T-helper 1 cell treated with Interleukin-12 subunit alpha and Interleukin-12 subunit beta and Interleukin-4 antibody, amounts not matched to agents 30 μg/mL and 1 μg/mL, for 36 hours (primary cell): ENCODE measurements around the gene COL16A1.
"Not testable (repeated sequence)": the region's sequence is repeated elsewhere in the genome, so short reads cannot be mapped to it uniquely, and the experiment has no call there.

Source experiments
- H3K27ac Mint-ChIP-seq: one replicate; pipeline ENCODE4 v1.8.0; 2021; ENCODE audit warnings: mild to moderate bottlenecking, mixed read lengths
- H3K27me3 Mint-ChIP-seq: one replicate; pipeline ENCODE4 v1.8.0; 2021; ENCODE audit warnings: low read depth, mixed read lengths
- H3K36me3 Mint-ChIP-seq: one replicate; pipeline ENCODE4 v1.8.0; 2021; ENCODE audit warnings: low read depth, mixed read lengths
- H3K4me1 Mint-ChIP-seq: one replicate; pipeline ENCODE4 v1.8.0; 2021; ENCODE audit warnings: low read depth, mixed read lengths
- H3K4me3 Mint-ChIP-seq: one replicate; pipeline ENCODE4 v1.8.0; 2021; ENCODE audit warnings: mild to moderate bottlenecking, moderate library complexity, mixed read lengths
- H3K9me3 Mint-ChIP-seq: one replicate; pipeline ENCODE4 v1.8.0; 2021; ENCODE audit warnings: mixed read lengths

COL16A1 gene

GRCh38 chr1:31725134-31725533 is 21.3 kb upstream of the COL16A1 start:
- Mint-ChIP-seq H3K4me3 (no peak overlapping the region), H3K36me3 (no peaks in the 10 kb centered on the region), H3K27me3 (peaks cover 10% of the 10 kb centered on the region), H3K27ac (no peak overlapping the region), H3K4me1 (no peaks in the 10 kb centered on the region), H3K9me3 (no peaks in the 10 kb centered on the region)

DNA sequence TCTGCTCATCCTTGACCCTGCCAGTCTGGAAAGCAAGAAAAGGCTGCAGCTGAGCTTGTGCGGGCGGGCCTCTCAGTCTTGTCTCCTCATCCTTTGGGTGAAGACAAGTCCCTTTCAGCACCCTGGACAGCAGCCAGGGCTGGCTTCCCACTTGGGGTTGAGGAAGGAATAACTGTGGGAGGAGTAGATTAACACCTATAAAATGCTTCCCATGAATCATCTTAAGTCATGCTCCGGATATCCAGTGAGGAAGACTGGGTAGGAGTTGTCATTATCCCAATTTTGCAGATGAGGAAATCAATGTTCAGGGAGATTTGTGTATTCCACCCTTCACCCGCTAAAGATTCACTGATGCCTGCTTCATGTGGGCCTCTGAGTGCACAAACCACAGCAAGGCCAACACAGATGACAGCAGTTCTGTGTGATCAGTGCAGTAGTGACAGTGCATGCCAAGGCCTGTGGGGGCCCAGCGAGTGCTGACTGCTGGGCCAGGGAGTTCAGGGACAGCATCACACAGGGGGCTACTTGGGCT is 20.1 kb upstream of the COL16A1 start:
- Mint-ChIP-seq H3K4me3 (no peak overlapping the region), H3K9me3 (no peaks in the 10 kb centered on the region), H3K27me3 (peaks cover 11% of the 10 kb centered on the region), H3K36me3 (no peaks in the 10 kb centered on the region), H3K4me1 (no peaks in the 10 kb centered on the region), H3K27ac (no peak overlapping the region)

DNA sequence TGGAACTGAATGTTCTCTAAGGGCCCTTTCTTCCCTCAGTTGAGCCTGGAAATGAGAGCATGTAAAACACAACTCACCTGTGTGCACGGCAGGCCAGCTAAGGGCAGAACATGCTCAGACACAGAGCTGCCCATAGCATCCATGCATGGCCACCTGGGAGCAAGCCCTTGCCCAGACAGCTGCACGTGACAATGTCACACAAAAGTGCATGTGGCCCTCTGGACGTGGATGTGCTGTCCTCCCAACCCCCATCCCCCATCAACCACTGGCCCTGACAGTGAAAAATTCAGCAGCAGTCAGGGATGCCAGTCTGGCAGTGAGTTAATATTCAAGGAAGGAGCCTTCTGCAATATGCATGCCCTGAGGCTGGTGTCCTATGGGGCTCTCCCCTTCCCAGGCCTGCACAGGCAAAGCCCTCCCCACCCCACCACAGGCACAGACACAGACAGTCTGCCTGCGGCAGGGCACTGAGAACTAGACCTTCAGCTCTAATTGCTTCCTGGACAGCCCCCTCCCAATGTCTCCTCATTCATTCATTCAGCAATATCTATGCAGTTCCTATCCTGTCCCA is 14.6 kb upstream of the COL16A1 start:
- Mint-ChIP-seq H3K27me3 (peaks cover 55% of the 10 kb centered on the region), H3K27ac (no peak overlapping the region), H3K4me1 (peaks cover 9% of the 10 kb centered on the region), H3K4me3 (no peak overlapping the region), H3K36me3 (no peaks in the 10 kb centered on the region), H3K9me3 (no peaks in the 10 kb centered on the region)

DNA sequence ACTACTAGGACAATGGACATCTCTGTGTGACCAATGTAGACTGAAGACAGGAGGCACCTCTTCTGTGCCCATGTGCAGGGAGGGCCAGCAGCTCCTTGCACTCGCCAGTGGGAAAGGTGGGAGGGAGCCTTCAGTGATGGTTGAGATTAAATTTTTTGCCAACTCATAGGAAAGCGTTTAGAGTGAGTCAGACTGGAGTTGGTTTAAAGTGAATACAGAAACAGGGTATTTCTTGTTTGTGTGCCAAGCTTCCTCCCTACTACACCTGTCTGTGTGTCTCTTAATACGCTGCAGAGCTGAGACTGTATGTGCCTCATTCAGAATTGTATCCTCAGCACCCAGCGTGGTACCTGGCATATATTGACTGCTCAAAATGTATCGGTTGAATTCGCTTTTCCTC is 13.5 kb upstream of the COL16A1 start:
- H3K27me3 Mint-ChIP-seq = peaks cover 61% of the 10 kb centered on the region
- no peaks in the 10 kb centered on the region for H3K36me3 Mint-ChIP-seq
- H3K4me3 Mint-ChIP-seq = no peak overlapping the region
- H3K27ac Mint-ChIP-seq = no peak overlapping the region
- peaks cover 9% of the 10 kb centered on the region for H3K4me1 Mint-ChIP-seq
- no peaks in the 10 kb centered on the region for H3K9me3 Mint-ChIP-seq

DNA sequence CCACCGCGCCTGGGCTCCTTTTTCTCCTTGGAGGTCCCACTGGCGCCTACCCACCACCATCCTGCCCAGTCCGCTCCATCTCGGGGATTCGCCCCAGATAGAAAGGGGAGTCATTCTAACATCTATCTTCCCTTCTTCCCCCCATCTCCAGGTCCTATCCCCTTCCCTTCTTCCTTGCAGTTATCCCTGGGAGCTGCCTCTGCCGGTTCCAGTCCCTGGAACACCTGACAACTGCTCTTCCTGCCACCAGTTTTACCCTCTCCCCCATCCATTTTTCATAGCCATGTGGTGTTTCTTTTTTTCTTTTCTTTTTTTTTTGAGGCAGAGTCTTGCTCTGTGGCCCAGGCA is 12.0 kb upstream of the COL16A1 start:
- H3K9me3 Mint-ChIP-seq = no peaks in the 10 kb centered on the region
- H3K4me3 Mint-ChIP-seq = peak overlapping the region; percentile 41
- no peak overlapping the region for H3K27ac Mint-ChIP-seq
- H3K4me1 Mint-ChIP-seq = peaks cover 9% of the 10 kb centered on the region
- H3K27me3 Mint-ChIP-seq = peaks cover 69% of the 10 kb centered on the region
- H3K36me3 Mint-ChIP-seq = no peaks in the 10 kb centered on the region

- Mint-ChIP-seq H3K27ac (no peak overlapping the region), H3K9me3 (no peaks in the 10 kb centered on the region), H3K27me3 (peaks cover 70% of the 10 kb centered on the region), H3K4me3 (peak overlapping the region; percentile 19), H3K36me3 (no peaks in the 10 kb centered on the region), H3K4me1 (peaks cover 9% of the 10 kb centered on the region)
Observed at GRCh38 chr1:31715087-31715872, 11.5 kb upstream of the COL16A1 start.

GRCh38 chr1:31714442-31715086 is 10.7 kb upstream of the COL16A1 start:
- Mint-ChIP-seq H3K27ac (no peak overlapping the region), H3K4me1 (peaks cover 9% of the 10 kb centered on the region), H3K4me3 (no peak overlapping the region), H3K36me3 (no peaks in the 10 kb centered on the region), H3K27me3 (peaks cover 70% of the 10 kb centered on the region), H3K9me3 (no peaks in the 10 kb centered on the region)

- no peaks in the 10 kb centered on the region for H3K9me3 Mint-ChIP-seq
- H3K27ac Mint-ChIP-seq = no peak overlapping the region
- H3K4me3 Mint-ChIP-seq = no peak overlapping the region
- H3K36me3 Mint-ChIP-seq = no peaks in the 10 kb centered on the region
- peaks cover 70% of the 10 kb centered on the region for H3K27me3 Mint-ChIP-seq
- peaks cover 20% of the 10 kb centered on the region for H3K4me1 Mint-ChIP-seq
Observed at GRCh38 chr1:31712630-31713029, 8.8 kb upstream of the COL16A1 start.

DNA sequence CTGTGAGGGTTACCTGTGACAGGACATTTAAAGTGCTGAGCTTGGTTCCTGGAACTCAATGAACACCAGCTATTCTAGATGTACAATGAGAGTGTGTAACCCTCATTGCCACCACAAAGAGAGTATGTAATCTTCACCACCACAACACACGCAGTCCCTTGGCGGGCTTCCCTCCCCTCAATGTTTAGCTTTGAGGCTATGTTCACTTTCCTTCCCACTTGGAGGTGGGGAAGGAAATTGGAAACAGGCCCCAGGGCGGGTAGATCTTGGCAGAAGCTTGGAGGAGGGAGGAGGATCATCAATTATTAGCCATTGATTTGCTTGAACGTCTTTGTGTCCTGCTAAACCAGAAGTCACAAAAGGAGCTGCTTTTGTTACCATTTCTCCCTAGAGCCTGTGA is 8.3 kb upstream of the COL16A1 start:
- peaks cover 67% of the 10 kb centered on the region for H3K27me3 Mint-ChIP-seq
- H3K27ac Mint-ChIP-seq = no peak overlapping the region
- no peaks in the 10 kb centered on the region for H3K9me3 Mint-ChIP-seq
- H3K4me1 Mint-ChIP-seq = peaks cover 25% of the 10 kb centered on the region
- no peaks in the 10 kb centered on the region for H3K36me3 Mint-ChIP-seq
- no peak overlapping the region for H3K4me3 Mint-ChIP-seq

GRCh38 chr1:31708324-31708723 is 4.5 kb upstream of the COL16A1 start:
- H3K4me1 Mint-ChIP-seq = peaks cover 37% of the 10 kb centered on the region
- H3K9me3 Mint-ChIP-seq = no peaks in the 10 kb centered on the region
- H3K27me3 Mint-ChIP-seq = peaks cover 50% of the 10 kb centered on the region
- H3K27ac Mint-ChIP-seq = no peak overlapping the region
- no peak overlapping the region for H3K4me3 Mint-ChIP-seq
- no peaks in the 10 kb centered on the region for H3K36me3 Mint-ChIP-seq

DNA sequence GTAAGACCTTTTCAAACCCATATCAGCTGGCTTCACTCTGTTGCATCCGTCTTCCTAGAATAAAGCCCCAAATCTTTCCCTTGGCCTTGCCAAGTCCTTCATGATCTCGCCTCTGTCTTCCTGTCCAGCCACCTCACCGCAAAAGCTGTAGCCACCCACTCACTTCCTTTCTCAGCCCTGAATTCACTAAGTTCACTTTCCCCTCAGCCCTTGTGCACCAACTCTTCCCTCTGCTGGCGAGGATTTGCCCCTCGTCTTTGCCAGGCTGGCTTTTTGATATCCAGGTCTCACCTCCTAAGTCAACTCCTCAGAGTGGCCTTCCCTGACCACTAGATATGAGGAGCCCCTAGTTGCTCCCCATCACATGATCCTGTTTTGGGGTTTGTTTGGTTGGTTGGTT is 3.9 kb upstream of the COL16A1 start:
- Mint-ChIP-seq H3K9me3 (no peaks in the 10 kb centered on the region), H3K27me3 (peaks cover 48% of the 10 kb centered on the region), H3K36me3 (no peaks in the 10 kb centered on the region), H3K4me3 (peak overlapping the region; percentile 6), H3K4me1 (peaks cover 37% of the 10 kb centered on the region), H3K27ac (peak overlapping the region; percentile 10)

GRCh38 chr1:31707059-31707600 is 3.3 kb upstream of the COL16A1 start:
- Mint-ChIP-seq H3K4me1 (peaks cover 37% of the 10 kb centered on the region), H3K27me3 (peaks cover 42% of the 10 kb centered on the region)
- H3K9me3 Mint-ChIP-seq, H3K27ac Mint-ChIP-seq, H3K36me3 Mint-ChIP-seq, H3K4me3 Mint-ChIP-seq: not testable (repeated sequence)

- Mint-ChIP-seq H3K9me3 (no peaks in the 10 kb centered on the region), H3K4me1 (peaks cover 37% of the 10 kb centered on the region)
Observed at GRCh38 chr1:31706384-31707058, 2.7 kb upstream of the COL16A1 start.

DNA sequence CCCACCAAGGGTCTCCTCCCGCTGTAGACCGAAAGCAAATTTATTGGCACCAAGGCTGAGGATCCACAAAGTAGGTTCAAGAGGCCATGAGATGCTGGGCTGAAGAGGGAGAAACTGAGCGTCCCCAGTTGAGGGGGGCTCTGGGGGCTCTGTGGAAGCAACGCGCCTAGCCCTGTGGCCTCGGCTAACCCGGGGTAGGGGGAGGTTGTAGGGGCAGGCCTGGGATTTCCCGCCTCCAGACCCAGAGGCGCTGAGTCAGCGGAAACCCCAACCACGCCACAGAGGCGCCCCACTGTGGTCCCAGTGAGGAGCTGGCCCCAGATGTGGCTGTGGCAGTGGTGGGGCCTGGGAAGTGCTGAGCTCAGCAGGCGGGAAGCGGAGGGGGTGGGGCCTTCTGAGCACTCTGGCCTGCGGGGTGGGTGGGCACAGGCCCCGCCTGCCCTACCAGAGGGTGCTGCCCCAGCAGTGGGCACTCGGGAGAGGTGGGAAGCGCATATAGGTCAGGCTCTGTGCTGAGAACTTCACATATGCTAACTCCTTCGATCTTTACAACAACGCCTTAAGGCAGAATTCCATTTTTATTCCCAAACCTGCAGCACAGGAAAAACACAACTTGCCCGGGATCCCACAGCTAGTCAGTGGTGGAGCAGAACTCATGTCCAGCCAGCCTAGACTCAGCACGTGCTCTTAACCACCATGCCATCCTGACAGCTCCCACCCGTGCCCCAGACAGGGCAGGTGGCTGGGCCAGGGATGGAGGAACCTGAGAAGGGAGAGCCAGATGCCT is 1.5 kb upstream of the COL16A1 start:
- H3K27me3 Mint-ChIP-seq = peaks cover 36% of the 10 kb centered on the region
- H3K36me3 Mint-ChIP-seq = no peaks in the 10 kb centered on the region
- H3K4me3 Mint-ChIP-seq = peak overlapping the region; percentile 59
- H3K4me1 Mint-ChIP-seq = peaks cover 39% of the 10 kb centered on the region
- no peaks in the 10 kb centered on the region for H3K9me3 Mint-ChIP-seq
- H3K27ac Mint-ChIP-seq = peak overlapping the region; percentile 72

More at GRCh38 chr1:31706384-31707058, 2.7 kb upstream of the COL16A1 start:
- Mint-ChIP-seq H3K27me3 (peaks cover 40% of the 10 kb centered on the region), H3K27ac (no peak overlapping the region), H3K36me3 (no peaks in the 10 kb centered on the region), H3K4me3 (no peak overlapping the region)
